ENCODE measurements around the gene CHST9.

The CHST9 gene

DNA sequence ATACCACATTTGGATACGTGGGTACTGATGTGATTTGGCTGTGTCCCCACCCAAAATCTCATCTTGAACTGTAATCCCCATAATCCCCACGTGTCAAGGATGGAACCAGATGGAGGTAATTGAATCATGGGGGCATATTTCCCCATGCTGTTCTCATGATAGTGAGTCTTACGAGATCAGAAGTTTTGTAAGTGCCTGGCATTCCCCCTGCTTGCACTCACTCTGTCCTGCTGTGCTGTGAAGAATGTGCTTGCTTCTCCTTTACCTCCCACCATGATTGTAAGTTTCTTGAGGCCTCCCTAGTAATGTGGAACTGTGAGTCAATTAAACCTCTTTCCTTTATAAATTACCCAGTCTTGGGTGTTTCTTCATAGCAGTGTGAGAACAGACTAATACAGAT lies 70.3 kb downstream of the CHST9 start:
- H3K4me3 ChIP-seq (IDR thresholded peaks at IDR 0.05; ENCODE audit: insufficient read depth, low read depth, low read length), result no peak overlapping the region
- no peaks in the 10 kb centered on the region for H3K79me2 ChIP-seq (ENCODE audit: insufficient read depth, low read depth)
- no peaks in the 10 kb centered on the region for H4K20me1 ChIP-seq (ENCODE audit: insufficient read depth)
- TF ChIP-seq, protein P1, sequence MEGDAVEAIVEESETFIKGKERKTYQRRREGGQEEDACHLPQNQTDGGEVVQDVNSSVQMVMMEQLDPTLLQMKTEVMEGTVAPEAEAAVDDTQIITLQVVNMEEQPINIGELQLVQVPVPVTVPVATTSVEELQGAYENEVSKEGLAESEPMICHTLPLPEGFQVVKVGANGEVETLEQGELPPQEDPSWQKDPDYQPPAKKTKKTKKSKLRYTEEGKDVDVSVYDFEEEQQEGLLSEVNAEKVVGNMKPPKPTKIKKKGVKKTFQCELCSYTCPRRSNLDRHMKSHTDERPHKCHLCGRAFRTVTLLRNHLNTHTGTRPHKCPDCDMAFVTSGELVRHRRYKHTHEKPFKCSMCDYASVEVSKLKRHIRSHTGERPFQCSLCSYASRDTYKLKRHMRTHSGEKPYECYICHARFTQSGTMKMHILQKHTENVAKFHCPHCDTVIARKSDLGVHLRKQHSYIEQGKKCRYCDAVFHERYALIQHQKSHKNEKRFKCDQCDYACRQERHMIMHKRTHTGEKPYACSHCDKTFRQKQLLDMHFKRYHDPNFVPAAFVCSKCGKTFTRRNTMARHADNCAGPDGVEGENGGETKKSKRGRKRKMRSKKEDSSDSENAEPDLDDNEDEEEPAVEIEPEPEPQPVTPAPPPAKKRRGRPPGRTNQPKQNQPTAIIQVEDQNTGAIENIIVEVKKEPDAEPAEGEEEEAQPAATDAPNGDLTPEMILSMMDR (conservative IDR thresholded peaks at IDR 0.05; ENCODE audit: low read depth, low read length), result no peak
- H3K4me1 ChIP-seq (ENCODE audit: low read depth, poor library complexity, severe bottlenecking), result no peaks in the 10 kb centered on the region
- H3K27me3 ChIP-seq (ENCODE audit: insufficient read depth, low read depth), result no peaks in the 10 kb centered on the region
- H3K36me3 ChIP-seq (ENCODE audit: insufficient read depth), result no peaks in the 10 kb centered on the region
- no peak overlapping the region for H3K27ac ChIP-seq
- no peak overlapping the region for H3K9ac ChIP-seq
- no peak overlapping the region for H2AFZ ChIP-seq (ENCODE audit: low read depth)
- no peak overlapping the region for H3K4me2 ChIP-seq

DNA sequence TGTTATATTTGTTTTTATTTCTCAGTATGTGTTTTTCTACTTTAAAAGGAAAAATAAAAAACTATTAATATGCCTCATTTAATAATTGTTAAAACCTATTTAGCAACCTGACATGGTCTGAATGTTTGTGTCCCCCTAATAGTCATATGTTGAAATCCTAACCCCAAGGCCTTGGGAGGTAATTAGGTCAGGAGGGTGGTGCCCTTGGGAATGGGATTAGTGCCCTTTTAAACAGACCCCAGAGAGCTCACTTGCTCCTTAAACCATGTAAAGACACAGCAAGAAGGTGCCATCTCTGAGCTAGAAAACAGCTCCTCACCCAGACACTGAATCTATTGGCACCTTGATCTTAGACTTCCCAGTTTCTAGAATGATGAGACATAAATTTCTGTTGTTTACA lies 71.8 kb downstream of the CHST9 start:
- Histone ChIP-seq H3K4me2 (no peak overlapping the region), H4K20me1 (ENCODE audit: insufficient read depth) (no peaks in the 10 kb centered on the region), H2AFZ (ENCODE audit: low read depth) (no peak overlapping the region), H3K4me1 (ENCODE audit: low read depth, poor library complexity, severe bottlenecking) (no peaks in the 10 kb centered on the region), H3K4me3 (IDR thresholded peaks at IDR 0.05; ENCODE audit: insufficient read depth, low read depth, low read length) (no peak overlapping the region), H3K79me2 (ENCODE audit: insufficient read depth, low read depth) (no peaks in the 10 kb centered on the region), H3K27ac (no peak overlapping the region), H3K9ac (no peak overlapping the region), H3K36me3 (ENCODE audit: insufficient read depth) (no peaks in the 10 kb centered on the region), H3K27me3 (ENCODE audit: insufficient read depth, low read depth) (no peaks in the 10 kb centered on the region)
- TF ChIP-seq, protein P1 (conservative IDR thresholded peaks at IDR 0.05; ENCODE audit: low read depth, low read length), result no peak

DNA sequence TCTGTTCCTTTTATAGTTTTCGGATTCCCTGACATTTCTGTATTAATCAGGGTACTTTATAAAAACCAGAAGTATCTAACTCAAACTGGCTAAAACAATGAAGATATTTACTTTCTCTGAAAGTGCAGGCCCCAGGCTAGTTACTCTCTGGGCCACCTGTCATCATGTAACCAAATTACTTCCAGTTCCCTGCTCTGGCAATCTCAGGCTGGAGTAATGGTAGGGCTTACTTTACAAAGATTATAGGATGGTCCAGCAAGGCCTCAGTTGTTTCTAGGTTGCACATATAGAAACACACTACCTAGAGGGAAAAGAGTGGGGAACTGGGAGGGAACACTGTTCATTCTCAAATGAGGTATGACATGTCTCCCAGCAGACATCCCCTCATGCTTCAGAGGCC lies 74.8 kb downstream of the CHST9 start:
- H3K79me2 ChIP-seq (ENCODE audit: insufficient read depth, low read depth), result no peaks in the 10 kb centered on the region
- H3K36me3 ChIP-seq (ENCODE audit: insufficient read depth), result no peaks in the 10 kb centered on the region
- no peak overlapping the region for H3K4me3 ChIP-seq (IDR thresholded peaks at IDR 0.05; ENCODE audit: insufficient read depth, low read depth, low read length)
- no peaks in the 10 kb centered on the region for H3K27me3 ChIP-seq (ENCODE audit: insufficient read depth, low read depth)
- no peak overlapping the region for H3K9ac ChIP-seq
- no peak overlapping the region for H3K4me2 ChIP-seq
- H3K4me1 ChIP-seq (ENCODE audit: low read depth, poor library complexity, severe bottlenecking), result no peaks in the 10 kb centered on the region
- H2AFZ ChIP-seq (ENCODE audit: low read depth), result no peak overlapping the region
- H3K27ac ChIP-seq, result no peak overlapping the region
- TF ChIP-seq, protein P1 (conservative IDR thresholded peaks at IDR 0.05; ENCODE audit: low read depth, low read length), result no peak
- no peaks in the 10 kb centered on the region for H4K20me1 ChIP-seq (ENCODE audit: insufficient read depth)

DNA sequence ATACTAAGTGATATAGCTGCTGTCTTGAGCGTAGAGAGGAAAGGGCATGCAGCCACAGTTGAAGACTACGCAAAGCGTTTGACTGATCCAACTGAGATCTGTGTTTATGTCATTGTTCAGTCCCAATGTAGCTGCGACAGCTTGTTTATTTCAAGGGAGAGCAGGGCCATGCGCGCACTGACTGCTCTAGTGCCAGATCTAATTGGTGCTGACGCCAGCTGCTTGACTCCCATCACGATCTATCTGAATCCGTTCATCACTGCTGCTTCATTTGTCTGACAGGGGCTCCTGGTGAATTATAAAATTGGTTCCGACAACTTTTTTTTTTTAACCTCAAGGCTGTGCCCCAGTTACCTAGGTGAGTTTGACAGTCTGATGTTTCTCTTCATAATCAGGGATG lies 75.7 kb downstream of the CHST9 start:
- Histone ChIP-seq H3K4me1 (ENCODE audit: low read depth, poor library complexity, severe bottlenecking) (no peaks in the 10 kb centered on the region), H3K27ac (no peak overlapping the region), H4K20me1 (ENCODE audit: insufficient read depth) (no peaks in the 10 kb centered on the region), H2AFZ (ENCODE audit: low read depth) (no peak overlapping the region), H3K4me3 (IDR thresholded peaks at IDR 0.05; ENCODE audit: insufficient read depth, low read depth, low read length) (no peak overlapping the region), H3K4me2 (no peak overlapping the region), H3K27me3 (ENCODE audit: insufficient read depth, low read depth) (no peaks in the 10 kb centered on the region), H3K36me3 (ENCODE audit: insufficient read depth) (no peaks in the 10 kb centered on the region), H3K79me2 (ENCODE audit: insufficient read depth, low read depth) (no peaks in the 10 kb centered on the region), H3K9ac (no peak overlapping the region)
- TF ChIP-seq, protein P1 (conservative IDR thresholded peaks at IDR 0.05; ENCODE audit: low read depth, low read length), result no peak

DNA sequence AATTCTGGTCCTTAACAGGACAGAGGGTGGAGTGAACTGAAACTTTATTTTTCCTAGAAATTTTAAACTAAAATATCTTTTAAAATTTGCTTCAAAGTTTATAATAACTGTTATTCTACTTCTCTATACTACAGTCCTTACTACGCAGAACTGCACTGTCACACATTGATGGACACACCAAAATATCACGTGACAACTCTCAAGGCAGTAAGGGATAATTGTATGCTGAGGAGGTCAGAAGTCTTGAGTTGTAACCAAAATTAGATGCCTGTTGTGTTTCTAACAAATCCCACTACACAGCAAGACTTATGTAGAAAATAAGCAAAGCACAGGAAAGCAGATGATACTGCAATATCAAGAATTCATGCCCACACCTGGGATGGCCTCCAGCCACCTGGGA lies 76.3 kb downstream of the CHST9 start:
- H4K20me1 ChIP-seq (ENCODE audit: insufficient read depth), result no peaks in the 10 kb centered on the region
- no peak overlapping the region for H3K9ac ChIP-seq
- TF ChIP-seq, protein P1 (conservative IDR thresholded peaks at IDR 0.05; ENCODE audit: low read depth, low read length), result no peak
- H3K27me3 ChIP-seq (ENCODE audit: insufficient read depth, low read depth), result no peaks in the 10 kb centered on the region
- H3K4me2 ChIP-seq, result no peak overlapping the region
- H2AFZ ChIP-seq (ENCODE audit: low read depth), result no peak overlapping the region
- H3K36me3 ChIP-seq (ENCODE audit: insufficient read depth), result no peaks in the 10 kb centered on the region
- no peak overlapping the region for H3K4me3 ChIP-seq (IDR thresholded peaks at IDR 0.05; ENCODE audit: insufficient read depth, low read depth, low read length)
- no peaks in the 10 kb centered on the region for H3K79me2 ChIP-seq (ENCODE audit: insufficient read depth, low read depth)
- H3K27ac ChIP-seq, result no peak overlapping the region
- no peaks in the 10 kb centered on the region for H3K4me1 ChIP-seq (ENCODE audit: low read depth, poor library complexity, severe bottlenecking)
